HG03521 (cell line): ENCODE data around the gene GPR137.
A peak's percentile ranks its signal among the peaks of the same experiment; 100 is the strongest.

Experiments
- ATAC-seq: cut with Tn5 transposase; IDR thresholded peaks from one replicate; pipeline ENCODE4 v1.9.1; 2021; ENCODE audit warnings: mild to moderate bottlenecking, moderate library complexity; ENCODE audit not compliant: unreplicated experiment

Gene GPR137

DNA sequence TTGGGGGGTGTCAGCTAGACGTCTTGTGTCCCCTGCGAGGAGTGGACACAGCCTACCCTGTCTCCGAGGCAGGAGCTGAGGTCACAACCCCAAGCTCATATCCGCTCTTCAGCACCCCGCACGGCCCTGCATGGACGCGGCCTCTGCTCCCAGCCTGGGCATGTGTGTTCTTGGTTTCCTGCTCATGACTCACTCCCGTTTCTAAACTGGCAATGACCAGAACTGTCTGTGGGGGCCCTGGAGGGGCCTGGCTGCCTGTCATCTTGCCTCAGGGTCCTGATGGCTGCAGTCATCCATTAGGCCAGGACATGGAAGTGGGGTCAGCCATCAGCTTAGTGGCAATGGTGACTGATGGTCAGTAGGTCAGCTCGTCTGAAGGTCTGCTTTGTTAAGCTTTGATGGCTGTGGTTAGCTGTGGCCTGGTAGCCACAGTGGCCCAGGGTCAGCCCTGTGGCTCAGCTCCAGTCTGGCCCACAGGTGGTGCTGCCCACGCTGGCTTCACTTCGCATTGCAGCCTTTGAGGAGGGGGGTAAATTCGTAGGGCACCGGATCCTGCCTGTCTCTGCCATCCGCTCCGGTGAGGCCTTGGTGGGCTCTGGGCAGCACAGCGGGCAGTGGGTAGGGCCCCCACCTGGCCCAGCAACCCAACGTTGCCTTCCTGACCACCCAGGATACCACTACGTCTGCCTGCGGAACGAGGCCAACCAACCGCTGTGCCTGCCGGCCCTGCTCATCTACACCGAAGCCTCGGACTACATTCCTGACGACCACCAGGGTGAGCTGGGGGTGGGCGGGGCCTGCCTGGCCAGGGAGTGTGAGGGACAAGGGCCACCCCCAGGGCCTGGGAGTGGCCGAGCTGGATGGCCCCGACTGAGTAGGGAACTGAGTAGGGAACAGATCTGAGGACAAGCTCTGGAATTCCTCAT, 22.4 kb upstream of the GPR137 start:
- no peak for ATAC-seq

DNA sequence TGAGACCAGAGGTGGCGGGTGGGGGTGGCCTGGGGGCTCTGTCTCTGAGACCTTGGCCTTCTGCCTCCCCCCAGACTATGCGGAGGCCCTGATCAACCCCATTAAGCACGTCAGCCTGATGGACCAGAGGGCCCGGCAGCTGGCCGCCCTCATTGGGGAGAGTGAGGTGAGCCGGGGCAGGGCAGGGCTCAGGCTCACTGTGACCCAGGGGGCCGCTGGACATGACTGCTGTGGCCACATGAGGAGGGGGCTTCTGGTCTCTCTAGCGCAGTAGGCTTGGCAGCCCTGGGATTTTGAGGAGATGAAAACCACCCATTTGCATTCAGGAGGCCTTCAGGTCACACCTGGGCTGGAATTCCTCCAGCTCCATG, 21.7 kb upstream of the GPR137 start:
- ATAC-seq: no peak

DNA sequence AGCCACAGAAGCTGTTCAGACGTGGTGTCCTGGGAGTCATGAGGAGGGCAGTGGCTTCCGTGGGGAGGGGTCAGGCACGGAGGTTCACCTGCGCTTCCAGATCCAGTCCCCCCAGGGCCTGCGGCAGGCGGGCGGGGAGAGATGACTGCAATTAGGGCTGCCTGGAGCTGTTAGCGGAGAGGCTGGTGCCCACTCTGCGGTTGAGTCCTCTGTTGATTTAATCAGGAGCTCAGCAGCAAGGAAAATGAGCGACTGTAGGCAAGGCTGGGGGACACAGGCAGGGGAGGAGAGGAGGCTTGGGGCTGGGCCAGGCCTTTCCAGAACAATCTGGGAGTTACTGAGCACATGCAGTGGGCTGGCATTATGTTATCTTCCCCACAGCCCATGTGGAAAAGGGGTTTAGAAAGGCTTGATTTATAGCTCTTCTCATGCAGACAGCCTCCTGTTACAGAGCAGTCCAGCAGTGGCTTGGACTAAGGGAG, 21.2 kb upstream of the GPR137 start:
- ATAC-seq: no peak

- ATAC-seq: no peak
Measured at GRCh38 chr11:64265176-64266160, 20.2 kb upstream of the GPR137 start.

DNA sequence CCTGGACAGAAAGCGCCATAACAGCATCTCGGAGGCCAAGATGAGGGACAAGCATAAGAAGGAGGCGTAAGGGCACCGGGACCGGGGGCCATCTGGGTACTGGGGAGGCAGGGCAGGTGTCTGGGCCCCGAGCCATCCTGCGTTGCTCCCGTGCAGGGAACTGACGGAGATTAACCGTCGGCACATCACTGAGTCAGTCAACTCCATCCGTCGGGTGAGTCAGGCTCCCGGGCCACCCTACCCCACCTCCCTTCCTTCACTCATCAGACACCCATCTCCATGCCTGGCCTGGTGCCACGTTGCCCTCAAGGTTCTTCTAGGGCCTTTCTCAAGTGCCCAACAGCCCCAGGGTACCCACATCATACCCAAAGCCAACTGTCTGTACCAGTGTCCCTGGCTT, 19.3 kb upstream of the GPR137 start:
- no peak for ATAC-seq

GRCh38 chr11:64267207-64267945, 18.3 kb upstream of the GPR137 start:
- no peak for ATAC-seq

DNA sequence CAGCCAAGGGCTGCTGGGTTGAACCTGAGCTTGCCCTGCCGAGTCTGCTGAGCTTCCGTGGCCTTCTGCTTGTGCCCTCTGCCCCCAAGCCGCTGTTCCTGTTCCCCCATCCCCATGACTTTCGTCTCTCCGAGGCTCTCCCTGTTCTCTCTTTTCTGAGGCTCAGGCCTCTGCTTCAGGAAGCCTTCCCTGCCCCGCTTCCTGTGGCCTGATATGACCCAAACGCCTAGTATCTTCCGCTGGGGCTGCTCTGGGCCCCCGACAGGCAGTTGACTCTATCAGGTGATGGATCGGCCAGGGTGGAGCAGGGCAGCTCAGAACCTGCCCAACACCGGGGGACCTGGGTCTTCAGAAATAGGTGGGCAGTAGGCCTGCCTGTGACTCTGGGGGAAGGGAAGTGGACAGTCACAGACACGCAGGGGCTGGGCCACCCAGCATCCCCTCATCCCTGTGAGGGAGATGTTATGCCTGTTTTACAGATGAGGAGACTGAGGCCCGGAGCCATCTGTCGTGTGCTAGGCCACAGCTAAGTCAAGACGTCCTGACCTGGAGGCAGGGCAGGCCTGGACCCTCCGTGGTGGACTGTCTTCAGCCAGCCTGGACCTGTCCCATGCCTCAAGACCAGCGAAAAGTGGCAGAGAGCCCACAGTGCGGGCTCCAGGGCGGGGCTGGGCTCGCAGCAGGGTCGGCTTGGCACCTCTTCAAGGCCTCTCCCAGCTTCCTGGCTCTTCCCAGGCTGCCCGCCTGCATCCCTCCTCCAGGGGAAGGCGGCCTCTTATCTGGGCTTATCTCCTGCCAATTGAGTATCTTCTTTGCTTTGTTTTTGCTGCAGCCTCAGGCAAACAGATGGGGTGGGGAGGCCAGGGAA, 17.4 kb upstream of the GPR137 start:
- ATAC-seq: no peak

DNA sequence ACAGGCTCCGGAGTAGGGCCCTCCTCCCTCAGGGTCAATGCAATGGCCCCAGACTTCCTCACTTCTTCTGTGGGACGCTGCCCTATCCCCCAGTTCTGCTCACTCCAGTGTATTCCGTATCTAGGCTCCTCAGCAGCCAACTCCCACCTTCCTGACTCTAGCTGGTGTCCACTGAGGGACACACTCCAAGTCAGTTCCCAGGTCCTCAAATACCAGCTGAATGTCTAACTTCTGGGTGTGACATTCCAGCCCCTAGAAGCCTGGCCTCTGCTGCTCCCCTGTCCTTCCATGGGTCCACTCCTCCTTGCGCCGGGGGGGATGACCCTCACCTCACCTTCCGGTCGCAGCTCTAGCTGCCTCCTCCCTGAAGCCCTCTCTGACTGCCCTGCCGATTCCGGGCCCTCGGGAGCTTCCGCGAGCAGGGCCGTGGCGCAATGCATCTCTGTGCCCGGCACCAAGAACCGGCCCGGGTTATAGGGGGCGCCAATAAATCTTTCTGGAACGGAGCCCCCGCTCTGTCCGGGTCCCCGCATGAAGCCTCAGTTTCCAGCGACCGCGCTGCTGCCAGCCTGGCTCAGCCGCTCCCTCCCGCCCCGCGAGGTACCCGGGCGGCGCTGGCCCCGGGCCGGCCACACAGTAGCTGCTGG, 16.6 kb upstream of the GPR137 start:
- ATAC-seq: peak; percentile 7

- peak; percentile 58 for ATAC-seq
Measured at GRCh38 chr11:64269540-64270220, 16.0 kb upstream of the GPR137 start.

DNA sequence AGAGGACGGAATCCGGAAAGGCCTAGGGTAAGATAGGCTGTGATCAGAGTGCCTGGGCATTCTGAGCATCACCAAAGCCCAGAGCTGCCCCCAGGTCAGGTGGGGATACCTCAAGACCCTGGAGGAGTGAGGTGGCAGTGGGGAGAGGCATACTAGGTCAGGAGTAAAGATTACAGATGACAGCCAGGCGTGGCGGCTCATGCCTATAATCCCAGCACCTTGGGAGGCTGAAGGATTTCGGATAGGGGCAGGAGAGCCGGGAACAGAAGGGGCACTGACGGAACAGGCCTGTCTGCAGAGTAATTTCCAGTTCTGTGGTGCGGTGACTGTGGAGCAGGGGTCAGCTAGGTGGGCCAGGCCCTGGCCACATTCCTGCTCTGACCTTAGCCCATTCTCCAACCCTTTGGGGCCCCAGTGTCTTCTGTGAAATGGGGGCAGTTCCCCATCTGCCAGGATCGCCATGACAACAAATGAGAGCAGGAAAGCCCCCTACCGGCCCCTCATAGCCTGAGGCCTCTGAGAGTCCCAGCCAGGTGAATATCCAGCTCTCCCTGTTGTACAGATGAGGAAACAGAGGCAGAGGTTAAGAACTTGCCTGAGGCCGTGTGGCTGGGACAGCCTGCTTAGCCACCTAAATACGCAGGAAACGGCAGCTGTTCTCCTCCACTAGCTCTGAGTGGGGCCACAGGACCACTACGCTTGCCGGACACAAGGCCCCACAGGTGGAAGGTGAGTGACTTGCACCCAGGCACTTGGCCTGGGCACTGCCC, 10.4 kb upstream of the GPR137 start:
- ATAC-seq: no peak

- ATAC-seq: no peak
Measured at GRCh38 chr11:64275841-64276240, 9.8 kb upstream of the GPR137 start.

GRCh38 chr11:64276653-64277431, 8.8 kb upstream of the GPR137 start:
- no peak for ATAC-seq

GRCh38 chr11:64278576-64279190, 7.0 kb upstream of the GPR137 start:
- ATAC-seq: no peak

DNA sequence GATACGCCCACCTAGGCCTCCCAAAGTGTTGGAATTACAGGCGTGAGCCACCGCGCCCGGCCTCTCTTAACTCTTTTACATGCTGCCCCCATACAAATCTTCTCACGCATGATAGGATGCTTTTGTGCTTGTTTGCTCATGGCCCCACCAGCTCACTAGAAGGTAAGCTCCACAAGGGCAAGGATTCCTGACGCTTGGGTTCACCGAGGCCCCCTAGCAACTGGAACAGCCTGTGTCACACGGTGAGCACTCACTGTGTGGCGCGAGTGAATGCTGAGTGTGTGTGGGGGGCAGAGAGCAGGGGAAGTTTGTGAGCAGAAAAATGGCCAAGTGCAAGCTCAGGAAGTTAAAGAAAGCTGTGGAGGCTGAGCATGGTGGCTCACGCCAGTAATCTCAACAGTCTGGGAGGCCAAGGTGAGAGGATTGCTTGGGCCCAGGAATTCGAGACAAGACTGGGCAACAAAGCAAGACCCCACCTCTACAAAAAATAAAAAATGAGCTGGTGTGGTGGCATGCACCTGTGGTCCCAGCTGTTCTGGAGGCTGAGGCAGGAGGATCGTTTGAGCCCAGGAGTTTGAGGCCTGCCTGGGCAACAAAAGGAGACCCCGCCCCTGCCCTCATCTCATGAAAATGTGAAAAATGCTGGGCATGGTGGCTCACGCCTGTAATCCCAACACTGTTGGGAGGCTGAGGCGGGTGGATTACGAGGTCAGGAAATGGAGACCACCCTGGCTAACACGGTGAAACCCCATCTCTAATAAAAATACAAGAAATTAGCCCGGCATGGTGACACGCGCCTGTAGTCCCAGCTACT, 3.5 kb upstream of the GPR137 start:
- no peak for ATAC-seq

DNA sequence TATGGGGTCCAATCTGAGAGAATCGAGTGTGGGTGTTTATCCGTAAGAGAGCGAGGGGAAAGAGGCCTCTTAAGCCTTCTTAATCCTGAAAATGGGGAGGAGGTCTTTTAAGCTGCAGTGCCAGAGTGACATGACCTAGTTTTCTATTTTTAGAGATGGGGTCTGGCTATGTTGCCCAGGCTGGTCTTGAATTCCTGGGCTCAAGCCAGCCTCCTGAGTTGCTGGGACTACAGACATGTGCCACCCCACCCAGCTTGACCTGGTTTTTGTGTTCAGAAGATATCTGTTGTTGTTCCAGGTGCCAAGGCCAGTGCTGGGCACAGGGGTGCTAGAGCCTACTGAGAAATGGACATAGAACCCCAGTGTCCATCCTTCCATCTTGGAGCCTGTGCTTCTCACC, 2.6 kb upstream of the GPR137 start:
- no peak for ATAC-seq
